Osteoblast (primary cell): Measurements from ENCODE around the gene HHIPL1. TPM values are rescaled to one million over a fixed set of nuclear protein-coding genes. Genes with fewer than 3 reads are reported as not detected.

Experiments
- DNase-seq: peaks from one replicate; pipeline ENCODE4 v3.0.0; 2011; ENCODE audit warnings: low spot score, mixed read lengths; ENCODE audit not compliant: insufficient read length; ENCODE audit errors: missing footprints
- H2AFZ ChIP-seq: 2 replicates; pipeline ENCODE4 v1.6.0; 2011; ENCODE audit warnings: mild to moderate bottlenecking, low read length
- H3K27ac ChIP-seq: 2 replicates; pipeline ENCODE4 v1.5.1; 2011; ENCODE audit warnings: mild to moderate bottlenecking, low read depth, low read length, moderate library complexity
- H3K27me3 ChIP-seq: 2 replicates; pipeline ENCODE4 v1.6.0; 2012; ENCODE audit warnings: mild to moderate bottlenecking, control low read depth, inconsistent platforms, low read length, moderate library complexity; ENCODE audit not compliant: insufficient read depth
- H3K36me3 ChIP-seq: 2 replicates; pipeline ENCODE4 v1.5.1; 2011; ENCODE audit warnings: mild to moderate bottlenecking, low read length, control low read depth, moderate library complexity; ENCODE audit not compliant: insufficient read depth
- H3K4me1 ChIP-seq: 2 replicates; pipeline ENCODE4 v1.5.1; 2011; ENCODE audit warnings: mild to moderate bottlenecking, low read length, control low read depth, moderate library complexity; ENCODE audit not compliant: insufficient read depth
- H3K4me2 ChIP-seq: 2 replicates; pipeline ENCODE4 v1.6.0; 2011; ENCODE audit warnings: mild to moderate bottlenecking, low read length; ENCODE audit not compliant: insufficient read depth
- H3K4me3 ChIP-seq: fragments of 200-600 bp; sonication (generic); 3 replicates; pipeline ENCODE4 v1.5.1; 2012; ENCODE audit warnings: mild to moderate bottlenecking, low read length, inconsistent platforms; ENCODE audit not compliant: insufficient read depth
- H3K79me2 ChIP-seq: 2 replicates; pipeline ENCODE4 v1.6.0; 2012; ENCODE audit warnings: mild to moderate bottlenecking, low read length, control low read depth, inconsistent platforms; ENCODE audit not compliant: insufficient read depth
- H3K9me3 ChIP-seq: 2 replicates; pipeline ENCODE4 v1.5.1; 2011; ENCODE audit warnings: low read depth, low read length, control low read depth
- H4K20me1 ChIP-seq: 2 replicates; pipeline ENCODE4 v1.6.0; 2012; ENCODE audit warnings: mild to moderate bottlenecking, low read length, control low read depth; ENCODE audit not compliant: insufficient read depth
- total RNA-seq: library from RNA; depleted of rRNA; stranded (reverse); fragments of >200 nt; gene quantifications from 2 replicates; pipeline ENCODE4 v1.2.3, GENCODE V29; 2012
- TF ChIP-seq, protein P1 (sequence below): IDR thresholded peaks from 2 replicates; pipeline ENCODE4 v1.5.1; 2011; ENCODE audit warnings: mild to moderate bottlenecking, low read depth, low read length, moderate library complexity; ENCODE audit errors: extremely low read depth

Gene HHIPL1
- total RNA-seq, 1 donor: 12.3 TPM

DNA sequence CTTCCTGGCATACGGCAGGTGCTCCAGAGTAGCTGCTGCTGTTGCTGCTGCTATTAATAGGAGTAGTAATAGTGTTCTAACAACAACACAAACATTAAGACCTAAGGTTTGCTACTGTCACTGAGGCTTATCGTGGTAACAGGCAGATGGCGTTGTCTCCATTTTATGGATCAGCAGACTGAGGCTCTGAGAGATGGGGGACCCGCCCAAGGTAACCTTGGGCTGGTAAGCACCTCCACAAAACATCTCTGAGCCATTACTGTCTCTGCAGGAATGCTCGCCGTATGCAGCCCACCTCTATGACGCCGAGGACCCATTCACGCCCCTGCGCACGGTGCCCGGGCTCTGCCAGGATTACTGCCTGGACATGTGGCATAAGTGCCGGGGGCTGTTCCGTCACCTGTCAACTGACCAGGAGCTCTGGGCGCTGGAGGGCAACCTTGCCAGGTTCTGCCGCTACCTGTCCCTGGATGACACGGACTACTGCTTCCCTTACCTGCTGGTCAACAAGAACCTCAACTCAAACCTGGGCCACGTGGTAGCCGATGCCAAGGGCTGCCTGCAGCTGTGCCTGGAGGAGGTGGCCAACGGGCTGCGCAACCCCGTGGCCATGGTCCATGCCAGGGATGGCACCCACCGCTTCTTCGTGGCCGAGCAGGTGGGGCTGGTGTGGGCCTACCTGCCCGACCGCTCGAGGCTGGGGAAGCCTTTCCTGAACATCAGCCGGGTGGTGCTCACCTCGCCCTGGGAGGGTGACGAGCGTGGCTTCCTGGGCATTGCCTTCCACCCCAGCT lies 7.2 kb downstream of the HHIPL1 start:
- Histone ChIP-seq H3K4me3 (no peak overlapping the region), H4K20me1 (peaks cover 9% of the 10 kb centered on the region), H3K4me2 (no peak overlapping the region), H3K36me3 (no peaks in the 10 kb centered on the region), H3K27me3 (no peaks in the 10 kb centered on the region), H3K4me1 (peaks cover 18% of the 10 kb centered on the region), H2AFZ (no peak overlapping the region), H3K9me3 (no peaks in the 10 kb centered on the region), H3K27ac (no peak overlapping the region), H3K79me2 (peaks cover 4% of the 10 kb centered on the region)
- DNase-seq: peak; percentile 56
- TF ChIP-seq, protein P1, sequence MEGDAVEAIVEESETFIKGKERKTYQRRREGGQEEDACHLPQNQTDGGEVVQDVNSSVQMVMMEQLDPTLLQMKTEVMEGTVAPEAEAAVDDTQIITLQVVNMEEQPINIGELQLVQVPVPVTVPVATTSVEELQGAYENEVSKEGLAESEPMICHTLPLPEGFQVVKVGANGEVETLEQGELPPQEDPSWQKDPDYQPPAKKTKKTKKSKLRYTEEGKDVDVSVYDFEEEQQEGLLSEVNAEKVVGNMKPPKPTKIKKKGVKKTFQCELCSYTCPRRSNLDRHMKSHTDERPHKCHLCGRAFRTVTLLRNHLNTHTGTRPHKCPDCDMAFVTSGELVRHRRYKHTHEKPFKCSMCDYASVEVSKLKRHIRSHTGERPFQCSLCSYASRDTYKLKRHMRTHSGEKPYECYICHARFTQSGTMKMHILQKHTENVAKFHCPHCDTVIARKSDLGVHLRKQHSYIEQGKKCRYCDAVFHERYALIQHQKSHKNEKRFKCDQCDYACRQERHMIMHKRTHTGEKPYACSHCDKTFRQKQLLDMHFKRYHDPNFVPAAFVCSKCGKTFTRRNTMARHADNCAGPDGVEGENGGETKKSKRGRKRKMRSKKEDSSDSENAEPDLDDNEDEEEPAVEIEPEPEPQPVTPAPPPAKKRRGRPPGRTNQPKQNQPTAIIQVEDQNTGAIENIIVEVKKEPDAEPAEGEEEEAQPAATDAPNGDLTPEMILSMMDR: no peak

DNA sequence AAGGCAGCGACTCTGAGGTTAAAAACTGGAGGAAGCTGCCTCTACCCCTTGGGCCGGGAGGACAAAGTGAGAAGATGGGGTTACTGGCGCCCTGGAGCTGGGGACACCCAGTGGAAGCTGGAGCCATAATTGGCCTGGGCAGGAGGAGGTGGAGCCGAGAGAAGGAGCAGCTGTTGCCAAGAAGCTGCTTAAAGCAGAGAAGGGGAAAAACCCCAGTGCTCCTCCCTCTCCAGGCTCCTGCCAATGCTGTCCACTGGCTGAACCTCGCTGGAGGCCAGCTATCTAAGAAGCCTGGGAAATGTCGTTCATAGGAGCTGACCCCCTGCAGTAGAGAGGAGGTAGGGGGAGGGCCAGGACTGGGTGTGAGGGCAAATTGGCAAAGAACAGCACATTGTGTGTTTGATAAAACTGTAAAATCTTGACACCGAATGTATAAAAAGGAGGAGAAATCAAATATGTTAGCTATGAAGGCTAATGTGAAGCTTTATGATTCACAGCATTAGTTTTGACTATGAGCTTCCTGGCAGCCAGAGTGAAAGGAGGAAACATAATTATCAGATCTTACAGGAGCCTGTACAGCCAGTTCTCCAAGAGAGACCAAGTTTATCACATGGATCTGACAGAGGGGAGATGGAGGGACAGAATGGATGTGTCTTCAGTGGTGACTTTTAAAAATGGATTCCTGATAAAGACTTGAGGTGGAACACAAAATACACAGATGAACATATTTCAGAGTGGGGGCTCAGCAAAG lies 9.5 kb downstream of the HHIPL1 start:
- TF ChIP-seq, protein P1: no peak
- H3K27ac ChIP-seq: no peak overlapping the region
- H4K20me1 ChIP-seq: peaks cover 9% of the 10 kb centered on the region
- H3K4me3 ChIP-seq: no peak overlapping the region
- H3K27me3 ChIP-seq: no peaks in the 10 kb centered on the region
- H3K4me2 ChIP-seq: no peak overlapping the region
- H3K4me1 ChIP-seq: peaks cover 11% of the 10 kb centered on the region
- H3K9me3 ChIP-seq: no peaks in the 10 kb centered on the region
- H2AFZ ChIP-seq: no peak overlapping the region
- DNase-seq: peak; percentile 99
- H3K36me3 ChIP-seq: no peaks in the 10 kb centered on the region
- peaks cover 3% of the 10 kb centered on the region for H3K79me2 ChIP-seq

- H3K36me3 ChIP-seq: no peaks in the 10 kb centered on the region
- no peak overlapping the region for H2AFZ ChIP-seq
- no peaks in the 10 kb centered on the region for H3K9me3 ChIP-seq
- no peaks in the 10 kb centered on the region for H3K27me3 ChIP-seq
- H3K4me2 ChIP-seq: peak overlapping the region; percentile 21
- H3K4me1 ChIP-seq: peaks cover 8% of the 10 kb centered on the region
- TF ChIP-seq, protein P1: no peak
- peaks cover 9% of the 10 kb centered on the region for H4K20me1 ChIP-seq
- no peak overlapping the region for H3K4me3 ChIP-seq
- DNase-seq: peak; percentile 93
- no peak overlapping the region for H3K27ac ChIP-seq
- H3K79me2 ChIP-seq: no peaks in the 10 kb centered on the region
Observed at GRCh38 chr14:99655521-99655920, 10.6 kb downstream of the HHIPL1 start.

- Histone ChIP-seq H2AFZ (no peak overlapping the region), H3K4me2 (no peak overlapping the region), H3K36me3 (no peaks in the 10 kb centered on the region), H3K27me3 (no peaks in the 10 kb centered on the region), H3K9me3 (no peaks in the 10 kb centered on the region), H3K79me2 (no peaks in the 10 kb centered on the region), H3K4me3 (no peak overlapping the region), H4K20me1 (peaks cover 9% of the 10 kb centered on the region), H3K4me1 (peaks cover 12% of the 10 kb centered on the region), H3K27ac (no peak overlapping the region)
- DNase-seq: no peak
- TF ChIP-seq, protein P1: no peak
Observed at GRCh38 chr14:99656171-99656570, 11.2 kb downstream of the HHIPL1 start.
